A549 (cell line): Measurements from ENCODE around the gene ACAP1. TPM values are rescaled to one million over a fixed set of nuclear protein-coding genes. Genes with fewer than 3 reads are reported as not detected.

Experiments
- ATAC-seq, 2 experiments: fragments of 200-7000 bp in 1 of 2; fragments of >200 bp in 1 of 2; cut with Nextera tagmentation in 1 of 2; cut with Tn5 transposase in 1 of 2; 3 replicates each; pipeline versions ENCODE4 v1.8.0 to v1.9.1; 2018 to 2020; ENCODE audit warnings: mild to moderate bottlenecking in 1 of 2, moderate library complexity in 1 of 2
- CTCF ChIA-PET: fragments of 300-600 bp; sonication (Branson Sonifier 250); formaldehyde crosslinking; extraction: SDS; loops from one replicate; lab custom pipeline; 2021; ENCODE audit warnings: antibody characterized with exemption, inconsistent platforms; lab: Yijun Ruan, JAX
- POLR2A ChIA-PET: fragments of 350-600 bp; formaldehyde crosslinking; extraction: SDS; loops from one replicate; lab custom pipeline; 2021; ENCODE audit warnings: antibody characterized with exemption, inconsistent platforms; lab: Yijun Ruan, JAX
- DNase-seq, 2 experiments: peaks; one replicate each; pipeline versions ENCODE4 v3.0.0 to v3.0.0-alpha.2; 2011 to 2016; ENCODE audit warnings: low read depth in 1 of 2, low spot score in 1 of 2
- FAIRE-seq: peaks from 2 replicates; lab custom pipeline; 2011; peaks lifted over from hg19 to GRCh38; lab: Jason Lieb, UNC
- H3K27ac ChIP-seq, 2 experiments: fragments of >200 bp; sonication (Bioruptor Twin); formaldehyde crosslinking; 3 replicates each; pipeline ENCODE4 v1.5.1; 2016 to 2017
- H3K4me1 ChIP-seq: fragments of >200 bp; sonication (Bioruptor Twin); formaldehyde crosslinking; 3 replicates; pipeline ENCODE4 v1.6.1; 2016
- H3K4me2 ChIP-seq: fragments of >200 bp; sonication (Bioruptor Twin); formaldehyde crosslinking; 3 replicates; pipeline ENCODE4 v1.6.1; 2016
- H3K4me3 ChIP-seq: fragments of >200 bp; sonication (Bioruptor Twin); formaldehyde crosslinking; 3 replicates; pipeline ENCODE4 v1.5.1; 2016
- H3K9me3 ChIP-seq: fragments of >200 bp; sonication (Bioruptor Twin); formaldehyde crosslinking; 3 replicates; pipeline ENCODE4 v1.6.1; 2016
- ATOH8 ChIP-seq: fragments of 250-450 bp; sonication (Bioruptor Pico); IDR thresholded peaks from 2 replicates; pipeline ENCODE4 v1.5.0; 2020; ENCODE audit warnings: low read depth, mild to moderate bottlenecking, moderate library complexity
- HDAC2 ChIP-seq: fragments of 200-600 bp; sonication (generic); IDR thresholded peaks from 2 replicates; pipeline ENCODE4 v1.6.1; 2016
- PHF8 ChIP-seq: fragments of 200-600 bp; sonication (generic); IDR thresholded peaks from 2 replicates; pipeline ENCODE4 v1.6.1; 2016; ENCODE audit warnings: low read depth, mild to moderate bottlenecking, antibody characterized with exemption, moderate library complexity, borderline replicate concordance
- POLR2A ChIP-seq: IDR thresholded peaks from 2 replicates; pipeline ENCODE4 v1.6.1; 2012; ENCODE audit warnings: mild to moderate bottlenecking, low read length
- RAD21 ChIP-seq, 2 experiments: fragments of >200 bp in 1 of 2; sonication (Bioruptor Twin) in 1 of 2; formaldehyde crosslinking in 1 of 2; IDR thresholded peaks in 1 of 2; conservative IDR thresholded peaks in 1 of 2; 2 replicates in 1 of 2; 3 replicates in 1 of 2; pipeline ENCODE4 v1.6.1; 2012 to 2018; ENCODE audit warnings: inconsistent platforms in 1 of 2
- RCOR1 ChIP-seq: fragments of 150-350 bp; IDR thresholded peaks from 2 replicates; pipeline ENCODE4 v1.6.1; 2014; ENCODE audit warnings: antibody characterized with exemption, low read length, low read depth
- REST ChIP-seq: fragments of 200-600 bp; sonication (generic); IDR thresholded peaks from 2 replicates; pipeline ENCODE4 v1.6.1; 2016; ENCODE audit warnings: antibody characterized with exemption, mild to moderate bottlenecking, moderate library complexity
- RFX5 ChIP-seq: fragments of 450-650 bp; IDR thresholded peaks from 2 replicates; pipeline ENCODE4 v1.7.1; 2014; ENCODE audit warnings: antibody characterized with exemption, mild to moderate bottlenecking, moderate library complexity
- TFCP2L1 ChIP-seq: fragments of 250-450 bp; sonication (Bioruptor Pico); IDR thresholded peaks from 2 replicates; pipeline ENCODE4 v1.5.0; 2021; ENCODE audit warnings: mild to moderate bottlenecking
- ZC3H11A ChIP-seq: fragments of 450-650 bp; IDR thresholded peaks from 2 replicates; pipeline ENCODE4 v1.6.1; 2014; ENCODE audit warnings: antibody characterized with exemption, mild to moderate bottlenecking
- ZSCAN20 ChIP-seq: fragments of 250-450 bp; sonication (Bioruptor Pico); IDR thresholded peaks from 2 replicates; pipeline ENCODE4 v1.8.0; 2022; ENCODE audit warnings: mild to moderate bottlenecking, moderate library complexity
- WGBS: methylation state at CpG from one replicate; pipeline ENCODE4 v1.1.6; 2017; ENCODE audit errors: missing lambda C conversion rate; 5-methylcytosine and 5-hydroxymethylcytosine counted together
- polyA plus RNA-seq, 4 experiments: library from polyadenylated mRNA; depleted of rRNA in 3 of 4; stranded (reverse); fragments of >200 nt; fragmentation: RNase III in 1 of 4; extraction: RNeasy Plus Mini Kit Qiagen cat#74134 plus additional on column Dnase treatment in 1 of 4; gene quantifications; 2 replicates in 3 of 4; 3 replicates in 1 of 4; pipeline ENCODE4 v1.2.3, GENCODE V29; 2011 to 2017
- TF ChIP-seq, protein P1 (sequence below): IDR thresholded peaks from 2 replicates; pipeline ENCODE4 v1.6.1; 2012
- TF ChIP-seq, protein P2 (sequence below): IDR thresholded peaks from 2 replicates; pipeline ENCODE4 v1.6.1; 2012; ENCODE audit warnings: low read depth, borderline replicate concordance

ACAP1 gene
- polyA plus RNA-seq, 2 of the 4 experiments (the other 2 are of a cell fraction), result 0.41 to 1.3 TPM

DNA sequence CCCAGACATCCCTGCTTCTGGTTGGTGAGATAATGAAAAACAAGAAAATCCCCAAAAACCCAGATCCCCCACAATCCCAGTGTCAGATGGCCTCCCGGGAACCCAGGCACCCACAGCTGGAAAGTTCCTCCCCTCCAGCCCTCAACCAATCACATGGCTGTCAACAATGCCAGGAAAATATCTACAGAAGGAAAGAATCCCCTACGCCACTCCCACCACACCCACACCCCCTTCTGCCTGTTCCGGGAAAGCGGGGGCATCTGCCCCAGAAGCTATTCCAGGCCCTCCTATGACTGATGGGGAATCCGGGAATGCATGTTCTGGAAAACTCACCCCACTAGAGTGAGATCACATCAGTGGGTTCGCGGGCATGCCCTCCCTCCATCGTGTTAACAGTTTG lies 20.4 kb downstream of the ACAP1 start:
- POLR2A ChIA-PET, result interaction anchor here (1.0 to 1.1 kb wide), 3 partner anchors 38 to 204 kb away, joined by 3 read pairs; partner anchors contain the start of genes PLSCR3 and ZBTB4

GRCh38 chr17:7357381-7357780 lies 21.1 kb downstream of the ACAP1 start:
- H3K27ac ChIP-seq, result no peak overlapping the region
- ATAC-seq, result no peak
- POLR2A ChIA-PET, result no interaction called here
- CTCF ChIA-PET, result interaction anchor here (1.2 to 6.6 kb wide), 11 partner anchors 13 to 244 kb away, joined by 4 to 232 read pairs (median 14); partner anchors contain the start of genes FGF11, NLGN2, PLSCR3 and SENP3
- H3K4me3 ChIP-seq, result no peak overlapping the region
- no peak for FAIRE-seq
- H3K4me2 ChIP-seq, result no peak overlapping the region
- TF ChIP-seq ATOH8 (CRISPR knock-in tag), result no peak
- TF ChIP-seq, all 56 proteins: peak for 0
- H3K4me1 ChIP-seq, result peaks cover 37% of the 10 kb centered on the region
- 82% methylated on average over 2 of the region's 2 CpGs for WGBS
- DNase-seq, result no peak
- H3K9me3 ChIP-seq, result no peaks in the 10 kb centered on the region

More for the DNA sequence above, 20.4 kb downstream of the ACAP1 start:
- no peak for ATAC-seq
- TF ChIP-seq POLR2A (no peak), HDAC2 (no peak), RCOR1 (no peak), ZSCAN20 (CRISPR knock-in tag) (no peak)
- TF ChIP-seq, protein P1, sequence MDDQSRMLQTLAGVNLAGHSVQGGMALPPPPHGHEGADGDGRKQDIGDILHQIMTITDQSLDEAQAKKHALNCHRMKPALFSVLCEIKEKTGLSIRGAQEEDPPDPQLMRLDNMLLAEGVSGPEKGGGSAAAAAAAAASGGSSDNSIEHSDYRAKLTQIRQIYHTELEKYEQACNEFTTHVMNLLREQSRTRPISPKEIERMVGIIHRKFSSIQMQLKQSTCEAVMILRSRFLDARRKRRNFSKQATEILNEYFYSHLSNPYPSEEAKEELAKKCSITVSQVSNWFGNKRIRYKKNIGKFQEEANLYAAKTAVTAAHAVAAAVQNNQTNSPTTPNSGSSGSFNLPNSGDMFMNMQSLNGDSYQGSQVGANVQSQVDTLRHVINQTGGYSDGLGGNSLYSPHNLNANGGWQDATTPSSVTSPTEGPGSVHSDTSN, result no peak
- TF ChIP-seq, protein P2, sequence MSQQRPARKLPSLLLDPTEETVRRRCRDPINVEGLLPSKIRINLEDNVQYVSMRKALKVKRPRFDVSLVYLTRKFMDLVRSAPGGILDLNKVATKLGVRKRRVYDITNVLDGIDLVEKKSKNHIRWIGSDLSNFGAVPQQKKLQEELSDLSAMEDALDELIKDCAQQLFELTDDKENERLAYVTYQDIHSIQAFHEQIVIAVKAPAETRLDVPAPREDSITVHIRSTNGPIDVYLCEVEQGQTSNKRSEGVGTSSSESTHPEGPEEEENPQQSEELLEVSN, result no peak
- TF ChIP-seq, all 56 proteins: peak for 0
- H3K4me2 ChIP-seq, result no peak overlapping the region
- CTCF ChIA-PET, result interaction anchor here (0.6 to 6.6 kb wide), 43 partner anchors 12 to 331 kb away, joined by 3 to 232 read pairs (median 9); partner anchors contain the start of genes ACAP1, FGF11, MPDU1 and NEURL4
- DNase-seq (no peak), FAIRE-seq (no peak)
- WGBS, result 78% methylated on average over 8 of the region's 8 CpGs
- no peak overlapping the region for H3K27ac ChIP-seq
- no peaks in the 10 kb centered on the region for H3K9me3 ChIP-seq
- H3K4me1 ChIP-seq, result peaks cover 37% of the 10 kb centered on the region
- no peak overlapping the region for H3K4me3 ChIP-seq

DNA sequence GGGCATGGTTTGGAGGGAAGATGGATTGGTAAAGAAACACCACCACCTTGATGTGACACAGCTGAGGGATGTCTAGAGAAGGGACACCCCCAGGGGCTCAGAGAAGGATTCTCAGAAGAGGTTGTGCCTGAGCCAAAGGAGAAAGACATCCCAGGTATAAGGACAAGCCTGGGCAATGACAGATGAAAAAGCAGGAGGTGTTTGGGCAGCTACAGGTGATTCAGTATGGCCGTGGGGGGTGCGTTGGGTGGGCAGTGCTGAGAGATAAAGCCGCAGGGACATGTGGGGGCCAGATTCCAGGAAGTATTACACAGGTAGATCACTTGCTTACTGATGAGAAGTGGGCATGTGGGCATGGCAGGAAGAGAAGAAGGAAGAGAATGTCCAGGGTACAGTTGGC lies 25.6 kb downstream of the ACAP1 start:
- FAIRE-seq (no peak), DNase-seq (no peak), ATAC-seq (no peak)
- TF ChIP-seq RFX5 (no peak), RAD21 (conservative IDR thresholded peaks at IDR 0.05 in 1 of 2, IDR thresholded peaks at IDR 0.05 in 1 of 2) (no peak), TFCP2L1 (CRISPR knock-in tag) (no peak), PHF8 (no peak), REST (no peak), ZC3H11A (no peak)
- POLR2A ChIA-PET, result no interaction called here
- H3K4me3 ChIP-seq, result no peak overlapping the region
- no peaks in the 10 kb centered on the region for H3K9me3 ChIP-seq
- CTCF ChIA-PET, result interaction anchor here (0.7 to 3.6 kb wide), 12 partner anchors 9 to 1805 kb away, joined by 3 to 19 read pairs (median 3); partner anchors contain the start of gene KCTD11
- H3K4me1 ChIP-seq, result peaks cover 7% of the 10 kb centered on the region; the same call in 2 of the 3 replicates
- H3K27ac ChIP-seq, result no peak overlapping the region
- H3K4me2 ChIP-seq, result no peak overlapping the region
- WGBS, result 35% methylated on average over 3 of the region's 3 CpGs
